ENCODE results near the gene KCNG4.

KCNG4 gene

GRCh38 chr16:84183572-84183875 lies 56.3 kb downstream of the KCNG4 start:
- CTCF ChIA-PET = interaction anchor here (0.6 to 1.4 kb wide), 6 partner anchors 17 to 555 kb away, joined by 3 to 4 read pairs (median 3); no protein-coding TSS in a partner anchor

GRCh38 chr16:84182680-84183571 lies 56.9 kb downstream of the KCNG4 start:
- peaks cover 0 to 72% of the 10 kb centered on the region in 2 experiments; a peak in 2 of 3 replicates for H3K36me3 ChIP-seq (ENCODE audit: control insufficient read depth in 2 of 2, insufficient read depth in 1 of 2, low read length in 2 of 2)
- POLR2A ChIA-PET = no interaction called here
- no peaks in the 10 kb centered on the region for H3K9me3 ChIP-seq (ENCODE audit: control insufficient read depth, insufficient read depth, low read depth, low read length)
- no peak overlapping the region for H3K4me3 ChIP-seq (ENCODE audit: low read depth, low read length)
- H3K4me1 ChIP-seq (ENCODE audit: control insufficient read depth, insufficient read depth, low read length) = no peaks in the 10 kb centered on the region; the same call in 1 of the 2 replicates
- H3K27ac ChIP-seq (ENCODE audit: extremely low read depth, low read depth, low read length) = no peak overlapping the region
- CTCF ChIA-PET = interaction anchor here (0.5 to 1.4 kb wide), 7 partner anchors 17 to 350 kb away, joined by 3 to 4 read pairs (median 4); no protein-coding TSS in a partner anchor
- TF ChIP-seq PBX3 (CRISPR knock-in tag; IDR thresholded peaks at IDR 0.05) (no peak), YY2 (tag by site-specific recombination; IDR thresholded peaks at IDR 0.05) (no peak), HOXD13 (CRISPR knock-in tag; IDR thresholded peaks at IDR 0.05; ENCODE audit: borderline replicate concordance) (no peak), ZNF175 (tag by site-specific recombination; IDR thresholded peaks at IDR 0.05) (no peak), ZNF423 (tag by site-specific recombination; IDR thresholded peaks at IDR 0.05) (no peak), REST (tag by site-specific recombination; IDR thresholded peaks at IDR 0.05) (no peak), ZNF416 (tag by site-specific recombination; IDR thresholded peaks at IDR 0.05) (no peak), TSHZ1 (tag by site-specific recombination; IDR thresholded peaks at IDR 0.05; ENCODE audit: borderline replicate concordance) (no peak)

More at GRCh38 chr16:84183572-84183875, 56.3 kb downstream of the KCNG4 start:
- Histone ChIP-seq H3K36me3 (ENCODE audit: control insufficient read depth in 2 of 2, insufficient read depth in 1 of 2, low read length in 2 of 2) (peaks cover 0 to 66% of the 10 kb centered on the region in 2 experiments; a peak in 2 of 3 replicates), H3K4me3 (ENCODE audit: low read depth, low read length) (no peak overlapping the region), H3K9me3 (ENCODE audit: control insufficient read depth, insufficient read depth, low read depth, low read length) (no peaks in the 10 kb centered on the region), H3K4me1 (ENCODE audit: control insufficient read depth, insufficient read depth, low read length) (no peaks in the 10 kb centered on the region), H3K27ac (ENCODE audit: extremely low read depth, low read depth, low read length) (no peak overlapping the region)
- POLR2A ChIA-PET = interaction anchor here (1.0 kb wide), 1 partner anchor 8 kb away, joined by 3 read pairs; no protein-coding TSS in a partner anchor
- no peak for TF ChIP-seq ZNF514 (tag by site-specific recombination; IDR thresholded peaks at IDR 0.05)
- no peak for TF ChIP-seq ZNF221 (tag by site-specific recombination; IDR thresholded peaks at IDR 0.05; ENCODE audit: borderline replicate concordance)
- TF ChIP-seq ZBTB1 (tag by site-specific recombination; IDR thresholded peaks at IDR 0.05) = no peak
- no peak for TF ChIP-seq ZNF510 (tag by site-specific recombination; IDR thresholded peaks at IDR 0.05; ENCODE audit: insufficient replicate concordance)
- no peak for TF ChIP-seq ZFP41 (tag by site-specific recombination; IDR thresholded peaks at IDR 0.05; ENCODE audit: borderline replicate concordance)
- TF ChIP-seq PRDM4 (tag by site-specific recombination; IDR thresholded peaks at IDR 0.05) = no peak
- no peak for TF ChIP-seq GLIS2 (tag by site-specific recombination; IDR thresholded peaks at IDR 0.05)
- TF ChIP-seq ZNF350 (tag by site-specific recombination; IDR thresholded peaks at IDR 0.05) = no peak
- no peak for TF ChIP-seq ZNF169 (tag by site-specific recombination; IDR thresholded peaks at IDR 0.05)
- no peak for TF ChIP-seq ZFP3 (tag by site-specific recombination; IDR thresholded peaks at IDR 0.05; ENCODE audit: low read depth)
- TF ChIP-seq SALL2 (tag by site-specific recombination; IDR thresholded peaks at IDR 0.05; ENCODE audit: borderline replicate concordance) = no peak
- TF ChIP-seq ZNF211 (tag by site-specific recombination; IDR thresholded peaks at IDR 0.05; ENCODE audit: low read depth) = no peak
- no peak for TF ChIP-seq MZF1 (tag by site-specific recombination; IDR thresholded peaks at IDR 0.05; ENCODE audit: borderline replicate concordance)
- TF ChIP-seq KLF16 (tag by site-specific recombination; IDR thresholded peaks at IDR 0.05) = no peak
- no peak for TF ChIP-seq ZNF398 (tag by site-specific recombination; IDR thresholded peaks at IDR 0.05)
- TF ChIP-seq ZNF10 (tag by site-specific recombination; IDR thresholded peaks at IDR 0.05) = no peak
- no peak for TF ChIP-seq ZNF701 (tag by site-specific recombination; IDR thresholded peaks at IDR 0.05)

Data from HEK293 (cell line).